Gastrocnemius medialis (tissue), 4 donors: ENCODE data around the gene ESYT1. TPM values are rescaled to one million over a fixed set of nuclear protein-coding genes. Genes with fewer than 3 reads are reported as not detected.

Experiments used
- ATAC-seq, 2 donors: fragments of 150-250 bp; one replicate each; pipeline ENCODE4 v1.9.1; 2016
- DNase-seq, 2 donors: peaks; one replicate each; pipeline ENCODE4 v3.0.0-alpha.2; 2019
- H3K27ac ChIP-seq, 4 donors: fragments of 200-600 bp; sonication (generic); 1 replicate in 1 of 4; 2 replicates in 3 of 4; pipeline ENCODE4 v1.5.1; 2016 to 2018; ENCODE audit warnings: mild to moderate bottlenecking in 2 of 4, moderate library complexity in 1 of 4
- H3K27me3 ChIP-seq, 3 donors: fragments of 200-600 bp; sonication (generic) in 2 of 3; 1 replicate in 1 of 3; 2 replicates in 2 of 3; pipeline versions ENCODE4 v1.5.1 to v1.6.0; 2016 to 2019; ENCODE audit warnings: mild to moderate bottlenecking in 1 of 3, moderate library complexity in 1 of 3
- H3K36me3 ChIP-seq, 2 donors: fragments of 200-600 bp; sonication (generic) in 1 of 2; one replicate each; pipeline ENCODE4 v1.5.1; 2017 to 2018
- H3K4me1 ChIP-seq, 2 donors: fragments of 200-600 bp; sonication (generic) in 1 of 2; one replicate each; pipeline ENCODE4 v1.5.1; 2016 to 2017; ENCODE audit warnings: mild to moderate bottlenecking in 2 of 2
- H3K4me3 ChIP-seq, 4 donors: fragments of 200-600 bp; sonication (generic) in 3 of 4; 1 replicate in 1 of 4; 2 replicates in 3 of 4; pipeline ENCODE4 v1.5.1; 2016 to 2019; ENCODE audit warnings: mild to moderate bottlenecking in 2 of 4
- H3K9me3 ChIP-seq, 3 donors: fragments of 200-600 bp; sonication (generic) in 2 of 3; 1 replicate in 1 of 3; 2 replicates in 2 of 3; pipeline ENCODE4 v1.5.1; 2016 to 2019
- CTCF ChIP-seq, 5 experiments: fragments of 450-650 bp in 3 of 5; fragments of 200-600 bp in 2 of 5; sonication (generic) in 2 of 5; IDR thresholded peaks in 4 of 5; conservative IDR thresholded peaks in 1 of 5; 1 replicate in 4 of 5; 2 replicates in 1 of 5; pipeline ENCODE4 v1.5.1; 2016 to 2019; ENCODE audit warnings: antibody characterized with exemption in 5 of 5, mild to moderate bottlenecking in 3 of 5, moderate library complexity in 3 of 5
- POLR2A ChIP-seq, 2 donors: fragments of 450-650 bp; IDR thresholded peaks; one replicate each; pipeline ENCODE4 v1.6.1; 2017; ENCODE audit warnings: antibody characterized with exemption in 2 of 2, mild to moderate bottlenecking in 2 of 2, moderate library complexity in 2 of 2
- in situ Hi-C, 4 donors: fragments of 200-750 bp; cut with MboI; loops; one replicate each; pipeline versions ENCODE4 v1.15.0 to v1.8.0; 2017; ENCODE audit warnings: low sequenced_read_pairs in 4 of 4
- intact Hi-C: fragments of 100-400 bp; cut with DNase I; formaldehyde crosslinking; loops from one replicate; pipeline ENCODE4 v1.15.1; 2023; ENCODE audit warnings: low total_unique reads
- total RNA-seq, 4 donors: library from RNA; depleted of rRNA; stranded (reverse); fragments of >200 nt; gene quantifications; one replicate each; pipeline versions ENCODE4 v1.1.0 to v1.2.3, GENCODE V29; 2016

The ESYT1 gene
- total RNA-seq, 4 donors from 2014 or later = 45.9 to 77.7 (median 62.1) TPM

GRCh38 chr12:56082967-56083366, 45.1 kb upstream of the ESYT1 start:
- H3K4me3 ChIP-seq = no peak overlapping the region
- TF ChIP-seq POLR2A (IDR thresholded peaks at IDR 0.05) = no peak
- TF ChIP-seq CTCF (IDR thresholded peaks at IDR 0.05 in 4 of 5, conservative IDR thresholded peaks at IDR 0.05 in 1 of 5) = no peak
- in situ Hi-C loops (no loop called here), intact Hi-C loops (no loop called here)
- peaks cover 3 to 19% of the 10 kb centered on the region in 2 donors for H3K4me1 ChIP-seq
- no peaks in the 10 kb centered on the region for H3K36me3 ChIP-seq
- H3K27ac ChIP-seq = no peak overlapping the region
- ATAC-seq = no peak
- no peaks in the 10 kb centered on the region for H3K9me3 ChIP-seq
- peaks cover 10 to 24% (median 12%) of the 10 kb centered on the region in 3 donors for H3K27me3 ChIP-seq
- DNase-seq = no peak

- in situ Hi-C loops = no loop called here
Measured at GRCh38 chr12:56084958-56085543, 43.0 kb upstream of the ESYT1 start.

GRCh38 chr12:56086096-56086495, 42.0 kb upstream of the ESYT1 start:
- H3K36me3 ChIP-seq = no peaks in the 10 kb centered on the region
- DNase-seq (no peak), ATAC-seq (no peak)
- TF ChIP-seq CTCF (IDR thresholded peaks at IDR 0.05 in 4 of 5, conservative IDR thresholded peaks at IDR 0.05 in 1 of 5) (no peak), POLR2A (IDR thresholded peaks at IDR 0.05) (no peak)
- intact Hi-C loops = no loop called here
- in situ Hi-C loops = no loop called here
- H3K9me3 ChIP-seq = no peaks in the 10 kb centered on the region
- peaks cover 0 to 3% (median 0%) of the 10 kb centered on the region in 3 donors for H3K27me3 ChIP-seq
- no peaks in the 10 kb centered on the region for H3K4me1 ChIP-seq
- no peak overlapping the region for H3K4me3 ChIP-seq
- H3K27ac ChIP-seq = no peak overlapping the region

More at GRCh38 chr12:56084958-56085543, 43.0 kb upstream of the ESYT1 start:
- Histone ChIP-seq H3K27me3 (peaks cover 8 to 14% (median 10%) of the 10 kb centered on the region in 3 donors), H3K4me3 (no peak overlapping the region), H3K27ac (no peak overlapping the region), H3K4me1 (peaks cover 0 to 3% of the 10 kb centered on the region in 2 donors), H3K9me3 (no peaks in the 10 kb centered on the region), H3K36me3 (no peaks in the 10 kb centered on the region)
- ATAC-seq (no peak), DNase-seq (no peak)
- TF ChIP-seq POLR2A (IDR thresholded peaks at IDR 0.05) = no peak
- no peak for TF ChIP-seq CTCF (IDR thresholded peaks at IDR 0.05 in 4 of 5, conservative IDR thresholded peaks at IDR 0.05 in 1 of 5)
- intact Hi-C loops = no loop called here

- no peak for TF ChIP-seq POLR2A (IDR thresholded peaks at IDR 0.05)
- no peak for TF ChIP-seq CTCF (IDR thresholded peaks at IDR 0.05 in 4 of 5, conservative IDR thresholded peaks at IDR 0.05 in 1 of 5)
- no peak for ATAC-seq
- intact Hi-C loops = no loop called here
Measured at GRCh38 chr12:56086608-56087007, 41.5 kb upstream of the ESYT1 start.

GRCh38 chr12:56087220-56087619, 40.8 kb upstream of the ESYT1 start:
- Histone ChIP-seq H3K4me3 (no peak overlapping the region), H3K4me1 (no peaks in the 10 kb centered on the region), H3K27ac (no peak overlapping the region), H3K9me3 (no peaks in the 10 kb centered on the region), H3K27me3 (no peaks in the 10 kb centered on the region), H3K36me3 (no peaks in the 10 kb centered on the region)
- DNase-seq = peak in 1 of 2 donors; percentile 48
- TF ChIP-seq CTCF (IDR thresholded peaks at IDR 0.05 in 4 of 5, conservative IDR thresholded peaks at IDR 0.05 in 1 of 5) = no peak
- no peak for TF ChIP-seq POLR2A (IDR thresholded peaks at IDR 0.05)
- in situ Hi-C loops (no loop called here), intact Hi-C loops (no loop called here)
- ATAC-seq = peak in 1 of 2 donors; percentile 51

More at GRCh38 chr12:56086608-56087007, 41.5 kb upstream of the ESYT1 start:
- in situ Hi-C loops = no loop called here
- DNase-seq = no peak
- Histone ChIP-seq H3K27ac (no peak overlapping the region), H3K36me3 (no peaks in the 10 kb centered on the region), H3K9me3 (no peaks in the 10 kb centered on the region), H3K27me3 (no peaks in the 10 kb centered on the region), H3K4me1 (no peaks in the 10 kb centered on the region), H3K4me3 (no peak overlapping the region)
